Uterus (tissue), 4 donors: Measurements from ENCODE around the gene MLLT11. TPM values are rescaled to one million over a fixed set of nuclear protein-coding genes. Genes with fewer than 3 reads are reported as not detected.

Experiments
- DNase-seq, 2 donors: peaks; one replicate each; pipeline ENCODE4 v3.0.0-alpha.2; 2019 to 2020
- H3K27ac ChIP-seq, 2 donors: fragments of 200-600 bp; sonication (generic); 1 replicate in 1 of 2; 2 replicates in 1 of 2; pipeline ENCODE4 v1.5.1; 2016 to 2018
- H3K27me3 ChIP-seq, 2 donors: fragments of 200-600 bp; sonication (generic); one replicate each; pipeline ENCODE4 v1.5.1; 2018 to 2019; ENCODE audit warnings: control low read depth in 1 of 2
- H3K36me3 ChIP-seq, 2 donors: fragments of 200-600 bp; sonication (generic); one replicate each; pipeline ENCODE4 v1.5.1; 2019; ENCODE audit warnings: control low read depth in 1 of 2
- H3K4me1 ChIP-seq, 2 donors: fragments of 200-600 bp; sonication (generic); one replicate each; pipeline ENCODE4 v1.5.1; 2018 to 2019; ENCODE audit warnings: control low read depth in 1 of 2
- H3K4me3 ChIP-seq, 2 donors: fragments of 200-600 bp; sonication (generic); 1 replicate in 1 of 2; 2 replicates in 1 of 2; pipeline ENCODE4 v1.5.1; 2018 to 2019; ENCODE audit warnings: mild to moderate bottlenecking in 1 of 2
- H3K9me3 ChIP-seq, 2 donors: fragments of 200-600 bp; sonication (generic); one replicate each; pipeline ENCODE4 v1.5.1; 2019; ENCODE audit warnings: control low read depth in 1 of 2
- CTCF ChIP-seq, 4 experiments: fragments of 200-600 bp in 2 of 4; fragments of 450-650 bp in 2 of 4; sonication (generic) in 2 of 4; IDR thresholded peaks; one replicate each; pipeline ENCODE4 v1.5.1; 2016 to 2019; ENCODE audit warnings: antibody characterized with exemption in 4 of 4, mild to moderate bottlenecking in 2 of 4, moderate library complexity in 1 of 4
- POLR2A ChIP-seq, 2 donors: fragments of 450-650 bp; IDR thresholded peaks; one replicate each; pipeline ENCODE4 v1.6.1; 2016; ENCODE audit warnings: antibody characterized with exemption in 2 of 2, mild to moderate bottlenecking in 1 of 2, moderate library complexity in 1 of 2
- intact Hi-C: fragments of 100-400 bp; cut with DNase I; formaldehyde crosslinking; loops from one replicate; pipeline ENCODE4 v1.15.1; 2023; ENCODE audit warnings: low total_unique reads
- total RNA-seq, 4 donors: library from RNA; depleted of rRNA in 3 of 4; stranded (reverse); fragments of >200 nt in 3 of 4; gene quantifications; one replicate each; pipeline versions ENCODE4 v1.1.0 to v1.2.4, GENCODE V29; 2014 to 2023
- donor health status: DM: yes; HTN: yes; CAD: no.

Gene MLLT11
- total RNA-seq, 4 donors from 2014 or later: 1.3 to 10.6 (median 5.6) TPM

- no peaks in the 10 kb centered on the region for H3K27me3 ChIP-seq
- H3K4me1 ChIP-seq: peaks cover 0 to 12% of the 10 kb centered on the region in 2 donors
- no peak for DNase-seq
- TF ChIP-seq CTCF (IDR thresholded peaks at IDR 0.05): no peak
- no peak for TF ChIP-seq POLR2A (IDR thresholded peaks at IDR 0.05)
- intact Hi-C loops: no loop called here
- no peak overlapping the region for H3K4me3 ChIP-seq
- no peaks in the 10 kb centered on the region for H3K36me3 ChIP-seq
- peak overlapping the region in 1 of 2 donors; percentile 2 for H3K27ac ChIP-seq
- H3K9me3 ChIP-seq: no peaks in the 10 kb centered on the region
Measured at GRCh38 chr1:151054971-151055547, 5.1 kb upstream of the MLLT11 start.

GRCh38 chr1:151055581-151055980 lies 4.6 kb upstream of the MLLT11 start:
- H3K27ac ChIP-seq: peak overlapping the region; percentile 2 to 95

GRCh38 chr1:151056149-151056548 lies 4.0 kb upstream of the MLLT11 start:
- TF ChIP-seq POLR2A (IDR thresholded peaks at IDR 0.05) (no peak), CTCF (IDR thresholded peaks at IDR 0.05) (no peak)
- no peaks in the 10 kb centered on the region for H3K9me3 ChIP-seq
- intact Hi-C loops: no loop called here
- DNase-seq: no peak
- no peaks in the 10 kb centered on the region for H3K36me3 ChIP-seq
- peaks cover 0 to 12% of the 10 kb centered on the region in 2 donors for H3K4me1 ChIP-seq
- H3K4me3 ChIP-seq: no peak overlapping the region
- no peaks in the 10 kb centered on the region for H3K27me3 ChIP-seq
- peak overlapping the region; percentile 2 to 95 for H3K27ac ChIP-seq

More at GRCh38 chr1:151055581-151055980, 4.6 kb upstream of the MLLT11 start:
- H3K4me3 ChIP-seq: no peak overlapping the region
- TF ChIP-seq CTCF (IDR thresholded peaks at IDR 0.05) (no peak), POLR2A (IDR thresholded peaks at IDR 0.05) (no peak)
- peaks cover 0 to 12% of the 10 kb centered on the region in 2 donors for H3K4me1 ChIP-seq
- intact Hi-C loops: no loop called here
- H3K9me3 ChIP-seq: no peaks in the 10 kb centered on the region
- no peaks in the 10 kb centered on the region for H3K36me3 ChIP-seq
- H3K27me3 ChIP-seq: no peaks in the 10 kb centered on the region
- DNase-seq: no peak

GRCh38 chr1:151058692-151059091 lies 1.5 kb upstream of the MLLT11 start:
- Histone ChIP-seq H3K4me3 (peak overlapping the region; percentile 88 to 98), H3K36me3 (no peaks in the 10 kb centered on the region), H3K9me3 (no peaks in the 10 kb centered on the region), H3K4me1 (peaks cover 0 to 12% of the 10 kb centered on the region in 2 donors), H3K27ac (peak overlapping the region; percentile 93 to 95), H3K27me3 (no peaks in the 10 kb centered on the region)
- intact Hi-C loops: no loop called here
- TF ChIP-seq POLR2A (IDR thresholded peaks at IDR 0.05) (no peak), CTCF (IDR thresholded peaks at IDR 0.05) (no peak)
- DNase-seq: peak in 1 of 2 donors; percentile 45

DNA sequence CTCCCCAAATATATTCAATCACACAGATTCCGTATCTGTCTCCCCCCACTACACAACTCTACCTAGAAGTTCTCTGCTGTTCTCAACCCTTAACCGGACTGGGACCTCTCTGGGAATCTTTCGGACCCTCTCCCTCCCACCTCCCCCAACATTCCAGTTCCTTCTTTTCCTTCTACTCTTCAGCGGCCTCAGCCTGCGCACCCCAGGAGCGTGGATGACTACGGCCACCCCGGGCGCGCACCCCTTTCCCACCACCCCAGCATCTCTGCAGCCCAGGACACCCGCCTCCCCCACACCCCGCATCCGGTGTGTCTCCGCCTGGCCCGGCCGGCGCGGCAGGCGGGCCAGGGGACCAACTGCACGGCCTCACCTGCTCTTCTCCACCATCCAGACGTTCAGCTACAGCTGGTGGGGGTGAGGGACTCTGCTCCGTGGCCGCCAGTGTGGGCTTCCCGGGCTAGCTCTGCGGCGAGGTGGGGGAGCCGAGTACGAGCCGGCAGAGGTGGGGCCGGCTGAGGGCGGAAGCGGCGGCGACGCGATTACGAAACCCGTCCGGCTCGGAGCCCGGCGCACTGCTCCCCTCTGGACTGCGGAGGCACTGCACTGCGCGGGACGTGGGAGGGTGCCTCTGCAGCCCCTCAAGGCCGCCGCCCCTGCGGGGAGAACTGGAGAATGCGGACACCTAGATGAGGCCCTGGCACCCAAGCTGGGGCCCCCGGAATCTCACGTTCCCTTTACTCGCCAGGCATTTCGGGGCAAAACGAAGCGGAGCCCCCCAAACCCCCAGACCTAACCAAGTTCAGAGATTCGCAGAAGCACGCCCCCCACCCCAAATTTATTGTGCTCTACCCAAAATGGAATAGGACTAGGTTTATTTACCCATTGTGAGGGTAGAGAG lies 839 bp upstream of the MLLT11 start, which contains the start of gene CDC42SE1:
TSS of gene CDC42SE1 (minus strand) at position 514 of the 898 bp plus-strand sequence. CDS start 3,892 bp downstream, outside the sequence.
- Histone ChIP-seq H3K36me3 (no peaks in the 10 kb centered on the region), H3K27me3 (no peaks in the 10 kb centered on the region), H3K4me1 (peaks cover 0 to 12% of the 10 kb centered on the region in 2 donors), H3K9me3 (no peaks in the 10 kb centered on the region), H3K27ac (peak within 1 kb of the TSS; percentile 93 to 95), H3K4me3 (peak within 1 kb of the TSS; percentile 88 to 98)
- intact Hi-C loops: no loop called here
- DNase-seq: peak; percentile 76 to 82
- TF ChIP-seq CTCF (IDR thresholded peaks at IDR 0.05): peak; percentile 53 to 95 (median 84)
- TF ChIP-seq POLR2A (IDR thresholded peaks at IDR 0.05): peak; percentile 67 to 94
